ENCODE data around the gene CTAG1A.
"Not testable (repeated sequence)": the region's sequence is repeated elsewhere in the genome, so short reads cannot be mapped to it uniquely, and the experiment has no call there.

Gene CTAG1A

GRCh38 chrX:154573061-154573460 lies 11.9 kb upstream of the CTAG1A start:
- DNase-seq (ENCODE audit: low spot score) = not testable (repeated sequence)

GRCh38 chrX:154575076-154575475 lies 9.9 kb upstream of the CTAG1A start:
- not testable (repeated sequence) for DNase-seq (ENCODE audit: low spot score)

GRCh38 chrX:154582994-154583393 lies 1.9 kb upstream of the CTAG1A start:
- not testable (repeated sequence) for DNase-seq (ENCODE audit: low spot score)

- DNase-seq (ENCODE audit: low spot score) = not testable (repeated sequence)
Measured at GRCh38 chrX:154590415-154590814, 5.5 kb downstream of the CTAG1A start.

GRCh38 chrX:154592505-154592904 lies 7.6 kb downstream of the CTAG1A start:
- no peak for DNase-seq (ENCODE audit: low spot score)

GRCh38 chrX:154593201-154593600 lies 8.3 kb downstream of the CTAG1A start:
- DNase-seq (ENCODE audit: low spot score) = no peak

- no peak for DNase-seq (ENCODE audit: low spot score)
Measured at GRCh38 chrX:154594491-154594890, 9.6 kb downstream of the CTAG1A start.

- no peak for DNase-seq (ENCODE audit: low spot score)
Measured at GRCh38 chrX:154595559-154596249, 10.8 kb downstream of the CTAG1A start.

GRCh38 chrX:154596290-154596929 lies 11.5 kb downstream of the CTAG1A start:
- peak; percentile 61 for DNase-seq (ENCODE audit: low spot score)

- no peak for DNase-seq (ENCODE audit: low spot score)
Measured at GRCh38 chrX:154597221-154597620, 12.3 kb downstream of the CTAG1A start.

GRCh38 chrX:154598656-154599055 lies 13.7 kb downstream of the CTAG1A start:
- DNase-seq (ENCODE audit: low spot score) = no peak

GRCh38 chrX:154599531-154599930 lies 14.6 kb downstream of the CTAG1A start:
- DNase-seq (ENCODE audit: low spot score) = no peak

GRCh38 chrX:154600759-154601374 lies 15.9 kb downstream of the CTAG1A start:
- DNase-seq (ENCODE audit: low spot score) = no peak

GRCh38 chrX:154602226-154602625 lies 17.3 kb downstream of the CTAG1A start:
- DNase-seq (ENCODE audit: low spot score) = no peak

GRCh38 chrX:154602766-154603437 lies 18.0 kb downstream of the CTAG1A start:
- DNase-seq (ENCODE audit: low spot score) = no peak

GRCh38 chrX:154603438-154604430 lies 18.8 kb downstream of the CTAG1A start:
- DNase-seq (ENCODE audit: low spot score) = peak; percentile 39

- DNase-seq (ENCODE audit: low spot score) = no peak
Measured at GRCh38 chrX:154605566-154605965, 20.6 kb downstream of the CTAG1A start.

- DNase-seq (ENCODE audit: low spot score) = no peak
Measured at GRCh38 chrX:154607370-154607769, 22.4 kb downstream of the CTAG1A start.

- not testable (repeated sequence) for DNase-seq (ENCODE audit: low spot score)
Measured at GRCh38 chrX:154607976-154608375, 23.0 kb downstream of the CTAG1A start.

GRCh38 chrX:154608823-154609222 lies 23.9 kb downstream of the CTAG1A start:
- not testable (repeated sequence) for DNase-seq (ENCODE audit: low spot score)

- DNase-seq (ENCODE audit: low spot score) = not testable (repeated sequence)
Measured at GRCh38 chrX:154611146-154611545, 26.2 kb downstream of the CTAG1A start.

Measured in AG08395 (cell line).